GM06990 (cell line): Measurements from ENCODE around the gene PRDM11.

Source experiments
- DNase-seq: peaks from one replicate; pipeline ENCODE4 v3.0.0-alpha.2; 2011; ENCODE audit not compliant: insufficient read length; ENCODE audit errors: extremely low read depth
- H3K27me3 ChIP-seq: replicated peaks from 2 replicates; pipeline ENCODE4 v1.6.0; 2011; ENCODE audit warnings: low read length; ENCODE audit not compliant: control insufficient read depth, insufficient read depth
- H3K36me3 ChIP-seq: 2 replicates; pipeline ENCODE4 v1.5.1; 2011; ENCODE audit warnings: low read length; ENCODE audit not compliant: control insufficient read depth, insufficient read depth
- H3K4me3 ChIP-seq: replicated peaks from 2 replicates; pipeline ENCODE4 v1.5.1; 2011; ENCODE audit warnings: low read depth, mild to moderate bottlenecking, control low read depth, low read length
- TF ChIP-seq, protein P1 (sequence below): IDR thresholded peaks from 2 replicates; pipeline ENCODE4 v1.5.1; 2011; ENCODE audit warnings: low read length, control low read depth, mild to moderate bottlenecking, inconsistent platforms; ENCODE audit not compliant: insufficient read depth, poor library complexity, severe bottlenecking

The PRDM11 gene

GRCh38 chr11:45165806-45166603 lies 19.6 kb downstream of the PRDM11 start:
- Histone ChIP-seq H3K27me3 (no peaks in the 10 kb centered on the region), H3K4me3 (no peak overlapping the region), H3K36me3 (no peaks in the 10 kb centered on the region)
- TF ChIP-seq, protein P1, sequence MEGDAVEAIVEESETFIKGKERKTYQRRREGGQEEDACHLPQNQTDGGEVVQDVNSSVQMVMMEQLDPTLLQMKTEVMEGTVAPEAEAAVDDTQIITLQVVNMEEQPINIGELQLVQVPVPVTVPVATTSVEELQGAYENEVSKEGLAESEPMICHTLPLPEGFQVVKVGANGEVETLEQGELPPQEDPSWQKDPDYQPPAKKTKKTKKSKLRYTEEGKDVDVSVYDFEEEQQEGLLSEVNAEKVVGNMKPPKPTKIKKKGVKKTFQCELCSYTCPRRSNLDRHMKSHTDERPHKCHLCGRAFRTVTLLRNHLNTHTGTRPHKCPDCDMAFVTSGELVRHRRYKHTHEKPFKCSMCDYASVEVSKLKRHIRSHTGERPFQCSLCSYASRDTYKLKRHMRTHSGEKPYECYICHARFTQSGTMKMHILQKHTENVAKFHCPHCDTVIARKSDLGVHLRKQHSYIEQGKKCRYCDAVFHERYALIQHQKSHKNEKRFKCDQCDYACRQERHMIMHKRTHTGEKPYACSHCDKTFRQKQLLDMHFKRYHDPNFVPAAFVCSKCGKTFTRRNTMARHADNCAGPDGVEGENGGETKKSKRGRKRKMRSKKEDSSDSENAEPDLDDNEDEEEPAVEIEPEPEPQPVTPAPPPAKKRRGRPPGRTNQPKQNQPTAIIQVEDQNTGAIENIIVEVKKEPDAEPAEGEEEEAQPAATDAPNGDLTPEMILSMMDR = no peak
- DNase-seq = no peak

DNA sequence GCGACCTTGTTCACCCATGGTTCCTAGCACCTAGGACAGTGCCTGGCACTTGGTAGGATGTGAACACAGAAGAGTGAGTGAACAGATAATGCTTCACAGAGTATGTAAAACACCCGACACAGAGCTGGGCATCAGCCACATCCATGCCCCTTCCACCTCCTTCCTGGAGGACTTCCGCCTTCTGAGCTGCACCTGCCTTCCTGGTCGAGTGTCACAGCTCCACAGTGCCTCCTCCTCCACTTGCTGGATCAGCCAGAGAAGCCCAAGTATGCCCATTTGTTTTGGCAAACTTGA lies 20.1 kb downstream of the PRDM11 start:
- TF ChIP-seq, protein P1 = no peak
- H3K36me3 ChIP-seq = no peaks in the 10 kb centered on the region
- H3K27me3 ChIP-seq = no peaks in the 10 kb centered on the region
- H3K4me3 ChIP-seq = no peak overlapping the region
- no peak for DNase-seq

DNA sequence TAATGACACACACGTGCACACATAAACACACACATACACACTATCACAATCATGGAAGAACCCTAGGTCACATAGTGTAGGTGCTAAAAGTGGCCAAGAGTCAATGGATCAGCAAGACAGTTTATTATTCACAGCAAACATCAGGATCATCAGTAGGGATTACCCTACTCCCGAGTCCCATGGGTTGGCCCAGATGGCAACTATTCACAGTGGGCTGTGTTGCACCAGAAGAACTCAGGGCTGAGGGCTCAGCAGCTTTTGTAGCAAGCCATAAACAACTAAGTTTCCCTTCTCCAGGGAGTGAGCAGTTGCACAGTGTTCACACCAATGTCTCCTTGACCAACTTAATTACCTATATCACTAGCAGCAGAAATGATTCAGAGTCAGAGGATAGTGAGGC lies 20.8 kb downstream of the PRDM11 start:
- no peaks in the 10 kb centered on the region for H3K27me3 ChIP-seq
- H3K4me3 ChIP-seq = no peak overlapping the region
- no peaks in the 10 kb centered on the region for H3K36me3 ChIP-seq
- TF ChIP-seq, protein P1 = no peak
- DNase-seq = no peak

DNA sequence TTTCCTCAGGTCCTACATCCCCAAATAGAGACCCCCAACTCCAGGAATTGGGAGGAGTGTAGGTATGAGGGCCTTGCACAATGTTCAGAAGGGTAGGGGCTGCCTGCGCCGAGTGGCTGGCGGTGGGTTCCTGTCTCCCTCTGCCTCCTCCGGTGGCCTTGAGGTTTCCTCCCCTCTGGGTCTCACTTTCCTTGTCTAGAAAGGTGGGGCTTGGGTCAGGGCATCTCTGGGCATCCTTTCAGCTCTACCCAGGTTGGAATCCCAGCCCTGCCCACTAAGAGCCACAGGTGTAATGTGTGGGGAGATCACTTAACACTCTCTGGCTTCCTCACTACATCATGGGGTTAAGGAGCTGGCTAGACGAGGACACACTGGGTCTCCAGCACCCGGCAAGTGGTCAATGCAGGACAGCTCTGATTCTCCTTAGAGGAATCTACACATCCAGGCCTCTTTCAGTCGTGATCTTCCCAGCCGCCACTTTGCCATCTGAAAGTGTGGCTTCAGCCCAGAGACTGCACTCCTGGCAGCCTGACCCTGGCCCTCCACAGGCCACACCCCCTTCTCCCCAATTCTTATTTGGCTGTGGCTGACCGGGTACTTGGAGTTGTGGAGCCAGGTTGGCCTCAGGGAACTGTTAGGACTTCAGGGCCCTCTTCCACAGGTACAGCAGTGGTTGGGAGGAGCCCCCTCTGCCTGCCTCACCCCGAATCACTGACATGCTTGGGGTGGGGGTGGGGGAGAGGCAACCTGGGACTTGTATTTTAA lies 22.1 kb downstream of the PRDM11 start:
- H3K36me3 ChIP-seq = no peaks in the 10 kb centered on the region
- H3K27me3 ChIP-seq = no peaks in the 10 kb centered on the region
- TF ChIP-seq, protein P1 = no peak
- H3K4me3 ChIP-seq = no peak overlapping the region
- no peak for DNase-seq

DNA sequence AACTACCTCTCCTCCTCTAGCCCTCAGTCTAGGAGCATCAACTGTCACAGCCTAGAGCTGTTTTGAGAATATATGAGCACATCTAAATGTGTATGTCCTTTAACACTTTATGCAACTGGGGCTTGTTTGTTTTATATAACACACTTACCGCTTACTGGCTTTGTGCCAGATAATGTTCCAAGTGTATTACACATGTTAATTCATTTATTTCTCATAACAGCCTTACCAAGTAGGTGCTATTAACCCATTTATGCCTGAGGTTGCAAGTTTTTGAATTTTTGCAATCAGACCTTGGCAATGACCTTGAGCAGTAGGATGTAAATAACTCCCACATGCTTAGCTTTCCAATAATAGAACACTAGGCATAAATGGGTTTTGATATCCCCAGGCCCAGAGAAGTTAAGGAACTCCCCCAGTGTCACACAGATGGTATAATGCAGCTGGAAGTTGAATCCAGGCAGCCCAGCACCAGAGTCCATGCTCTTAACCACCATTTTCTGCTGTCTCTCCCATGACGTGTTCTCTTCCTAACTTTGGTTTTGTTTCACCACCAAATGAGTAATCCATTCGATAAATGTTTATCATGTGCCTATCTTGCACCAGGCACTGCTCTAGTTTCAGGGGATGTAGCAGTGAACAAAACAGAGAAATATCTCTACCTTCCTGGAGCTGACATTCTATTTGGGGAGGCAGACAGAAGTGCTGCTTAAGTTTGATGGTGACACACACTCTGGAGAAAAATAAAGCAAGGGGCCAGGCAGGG lies 23.1 kb downstream of the PRDM11 start:
- DNase-seq = no peak
- TF ChIP-seq, protein P1 = no peak
- Histone ChIP-seq H3K27me3 (no peaks in the 10 kb centered on the region), H3K4me3 (no peak overlapping the region), H3K36me3 (no peaks in the 10 kb centered on the region)
